ENCODE measurements around the gene ZNF488. TPM values are rescaled to one million over a fixed set of nuclear protein-coding genes. Genes with fewer than 3 reads are reported as not detected.
A peak's percentile ranks its signal among the peaks of the same experiment; 100 is the strongest.

ZNF488 gene
- total RNA-seq, 1 donor from 2014 or later: not detected

DNA sequence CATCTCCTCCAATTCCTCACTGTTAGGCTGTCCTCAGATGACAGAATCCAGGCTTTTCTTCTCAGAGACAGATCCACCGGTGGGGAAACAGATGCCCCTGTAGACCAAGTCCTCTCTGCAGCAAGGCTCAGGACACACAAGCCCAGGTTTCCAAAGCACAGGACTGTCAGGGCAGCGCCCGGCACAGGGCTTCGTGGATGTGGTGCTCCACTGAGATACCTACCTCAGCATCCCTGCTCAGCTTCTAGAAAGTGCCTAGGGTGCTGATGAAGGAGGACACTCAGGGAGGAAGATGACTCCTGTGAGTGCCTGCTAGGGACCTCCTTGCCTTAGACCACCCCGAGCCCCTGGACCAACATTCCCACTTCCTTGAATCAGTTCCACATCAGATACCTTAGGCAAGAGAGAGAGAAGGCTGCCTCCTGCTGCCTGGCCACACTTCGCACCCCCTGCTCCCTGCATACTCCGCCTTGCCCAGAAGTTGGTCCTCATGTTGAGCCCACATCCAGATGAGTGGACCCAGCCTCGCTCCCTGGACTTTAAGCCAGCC, 44.8 kb downstream of the ZNF488 start:
- intact Hi-C loops (cut with micrococcal nuclease): no loop called here
- DNase-seq (no peak), ATAC-seq (no peak)

GRCh38 chr10:47337310-47337709, 46.8 kb downstream of the ZNF488 start:
- ATAC-seq: no peak
- intact Hi-C loops (cut with micrococcal nuclease): no loop called here
- no peak for DNase-seq

GRCh38 chr10:47336387-47337134, 47.5 kb downstream of the ZNF488 start:
- ATAC-seq (no peak), DNase-seq (no peak)
- intact Hi-C loops (cut with micrococcal nuclease): no loop called here

DNA sequence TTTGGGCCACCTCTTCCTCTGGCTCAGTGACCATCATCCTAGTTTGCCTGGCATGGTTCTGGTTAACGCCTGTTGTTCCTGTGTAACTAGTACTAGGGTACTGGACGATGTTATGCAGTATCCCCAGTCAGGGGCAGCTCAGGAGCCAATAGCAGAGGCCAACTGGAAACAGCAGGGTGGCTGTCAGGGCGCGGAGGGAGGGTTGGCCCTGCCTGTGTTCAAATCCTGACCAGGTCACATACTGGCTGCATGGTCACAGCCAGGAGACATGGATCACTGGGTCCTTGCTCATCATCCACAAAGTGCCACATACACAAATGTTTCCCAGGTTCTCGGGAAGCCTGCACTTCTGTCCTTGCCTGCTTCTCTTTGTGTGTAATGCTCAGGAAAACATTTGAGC, 48.2 kb downstream of the ZNF488 start:
- no peak for ATAC-seq
- no peak for DNase-seq
- intact Hi-C loops (cut with micrococcal nuclease): no loop called here

GRCh38 chr10:47334466-47335295, 49.4 kb downstream of the ZNF488 start:
- intact Hi-C loops (cut with micrococcal nuclease): no loop called here
- DNase-seq (no peak), ATAC-seq (no peak)

DNA sequence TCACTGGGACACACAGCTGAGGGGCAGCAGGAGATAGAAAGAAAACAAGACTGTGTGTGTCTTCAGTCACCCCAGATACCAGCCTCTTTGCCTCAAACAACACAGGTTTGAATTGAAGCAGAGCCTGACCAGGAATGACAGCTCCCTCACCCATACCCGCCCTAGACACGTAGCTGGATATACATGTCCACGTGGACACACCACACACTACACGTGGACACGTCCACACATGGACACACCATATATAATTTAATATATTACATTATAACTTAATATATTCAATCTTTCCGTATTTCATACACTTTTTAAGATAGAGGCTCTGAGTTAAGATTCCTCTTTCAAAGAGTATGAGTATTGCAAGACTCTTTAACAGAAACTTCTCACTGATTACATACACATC, 50.6 kb downstream of the ZNF488 start:
- DNase-seq (no peak), ATAC-seq (no peak)
- intact Hi-C loops (cut with micrococcal nuclease): no loop called here

- DNase-seq (no peak), ATAC-seq (no peak)
- intact Hi-C loops (cut with micrococcal nuclease): no loop called here
These were observed 51.1 kb downstream of the ZNF488 start for GRCh38 chr10:47332946-47333345.

GRCh38 chr10:47332371-47332770, 51.7 kb downstream of the ZNF488 start:
- no peak for DNase-seq
- intact Hi-C loops (cut with micrococcal nuclease): no loop called here
- ATAC-seq: no peak

GRCh38 chr10:47331954-47332353, 52.1 kb downstream of the ZNF488 start:
- intact Hi-C loops (cut with micrococcal nuclease): no loop called here
- ATAC-seq: no peak
- DNase-seq: no peak

GRCh38 chr10:47331491-47331890, 52.6 kb downstream of the ZNF488 start:
- intact Hi-C loops (cut with micrococcal nuclease): no loop called here
- no peak for DNase-seq
- no peak for ATAC-seq

DNA sequence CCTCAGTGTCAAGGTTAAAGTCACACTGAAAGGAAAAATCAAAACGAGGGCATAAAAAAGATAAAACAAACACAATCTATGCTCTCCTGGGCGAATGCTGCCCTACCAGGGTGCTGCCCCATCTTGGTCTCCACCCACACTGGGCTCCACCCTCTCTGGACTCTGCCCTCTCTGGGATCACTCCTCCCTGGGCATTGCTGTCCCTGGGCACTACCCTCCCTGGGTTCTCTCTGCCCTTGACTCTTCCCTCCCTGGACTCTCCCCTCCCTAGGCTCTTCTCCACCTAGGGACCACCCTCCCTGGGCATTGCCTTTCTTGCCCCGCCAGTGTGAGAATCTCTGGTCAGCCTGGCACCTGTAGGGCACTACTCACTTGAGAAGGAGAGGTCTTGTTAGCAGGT, 53.3 kb downstream of the ZNF488 start:
- ATAC-seq (no peak), DNase-seq (no peak)
- intact Hi-C loops (cut with micrococcal nuclease): no loop called here

GRCh38 chr10:47330366-47330765, 53.7 kb downstream of the ZNF488 start:
- intact Hi-C loops (cut with micrococcal nuclease): no loop called here
- DNase-seq (no peak), ATAC-seq (no peak)

- no peak for DNase-seq
- intact Hi-C loops (cut with micrococcal nuclease): no loop called here
- ATAC-seq: no peak
These were observed 54.2 kb downstream of the ZNF488 start for GRCh38 chr10:47329855-47330254.

DNA sequence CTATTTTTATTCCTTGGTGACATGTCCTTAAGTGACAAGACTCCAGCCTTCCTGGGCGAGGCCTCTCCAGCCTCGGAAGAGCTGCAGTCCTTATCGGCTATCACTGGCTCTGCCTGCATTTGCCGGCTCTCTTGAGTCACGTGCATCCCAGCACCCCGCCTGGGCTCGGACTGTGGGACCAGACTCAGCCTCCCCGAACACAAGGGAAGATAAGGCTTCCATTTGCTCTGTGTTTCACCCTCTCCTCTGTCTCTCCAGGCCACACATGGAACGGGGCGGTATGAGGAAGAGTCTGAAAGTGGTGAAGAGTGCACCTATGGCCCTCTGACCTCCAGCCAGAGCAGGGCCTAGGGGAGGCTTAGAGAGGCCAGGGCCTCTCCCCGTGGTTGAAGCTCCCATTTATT, 57.2 kb downstream of the ZNF488 start:
- intact Hi-C loops (cut with micrococcal nuclease): no loop called here
- DNase-seq (peak; percentile 50), ATAC-seq (peak; percentile 88)

- DNase-seq (peak; percentile 40), ATAC-seq (peak; percentile 82)
These were observed 57.7 kb downstream of the ZNF488 start for GRCh38 chr10:47326306-47326926.

GRCh38 chr10:47325303-47326291, 58.5 kb downstream of the ZNF488 start:
- ATAC-seq (no peak), DNase-seq (no peak)
- intact Hi-C loops (cut with micrococcal nuclease): no loop called here

More at GRCh38 chr10:47326306-47326926, 57.7 kb downstream of the ZNF488 start:
- intact Hi-C loops (cut with micrococcal nuclease): no loop called here

GRCh38 chr10:47323636-47324296, 60.3 kb downstream of the ZNF488 start:
- no peak for ATAC-seq
- intact Hi-C loops (cut with micrococcal nuclease): no loop called here
- DNase-seq: no peak

DNA sequence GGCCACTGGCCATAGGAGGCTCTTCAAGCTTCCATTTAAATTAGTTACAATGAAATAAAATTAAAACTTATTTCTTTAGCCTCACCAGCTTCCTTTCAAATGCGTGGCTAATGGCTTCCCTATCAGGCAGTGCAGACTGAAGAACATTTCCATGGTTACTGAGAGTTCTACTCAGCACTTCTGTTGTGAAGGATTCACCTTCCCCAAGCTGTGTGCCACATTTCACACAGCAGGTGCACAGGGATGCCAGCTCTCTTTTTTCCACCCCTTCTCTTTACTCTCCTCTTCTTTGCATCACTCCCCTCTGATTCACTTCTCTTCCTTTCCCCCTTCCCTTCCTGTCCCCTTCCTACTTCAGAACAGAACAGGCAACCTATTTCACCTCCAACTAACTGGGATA, 61.0 kb downstream of the ZNF488 start:
- ATAC-seq (no peak), DNase-seq (no peak)
- intact Hi-C loops (cut with micrococcal nuclease): no loop called here
